ENCODE results near the gene ALX4.

Gene ALX4

DNA sequence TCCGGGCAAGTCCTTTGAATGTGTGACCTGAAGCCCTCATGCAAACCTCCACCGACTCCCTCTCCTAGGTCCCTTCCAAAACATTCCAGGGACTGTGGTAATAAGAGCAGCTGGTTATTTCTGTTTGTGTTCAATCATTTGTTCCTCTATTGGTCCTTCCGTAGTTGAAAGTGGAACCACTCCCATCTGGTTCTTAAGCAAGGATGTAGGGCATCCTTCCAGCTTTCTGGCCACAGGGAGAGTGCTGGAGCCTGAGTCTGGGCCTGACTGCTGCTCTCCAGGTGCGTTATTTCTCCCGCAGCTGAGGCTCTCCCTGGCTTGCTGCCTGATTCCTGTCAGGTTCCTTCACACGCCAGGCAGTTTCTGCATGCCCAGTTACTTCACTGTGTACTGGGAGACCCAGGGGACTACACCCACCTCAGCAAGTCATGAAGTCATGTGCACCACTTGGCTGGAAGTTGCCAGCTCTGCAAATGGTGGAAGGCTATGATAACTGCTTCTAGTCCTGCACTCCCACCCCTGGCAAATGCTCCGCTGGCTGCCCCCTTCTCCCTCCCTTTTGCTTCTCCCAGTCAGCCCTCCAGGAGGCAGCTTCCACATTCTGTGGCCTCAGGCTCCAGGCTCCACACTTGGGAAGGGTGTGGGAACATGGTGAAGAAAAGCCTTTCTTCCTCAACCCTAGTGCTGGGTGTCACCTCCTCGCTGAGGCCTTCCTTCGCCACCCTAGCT lies 4.0 kb upstream of the ALX4 start:
- Mint-ChIP-seq H3K9me3 (no peaks in the 10 kb centered on the region), H3K27ac (no peak overlapping the region), H3K4me3 (no peak overlapping the region), H3K4me1 (peaks cover 22% of the 10 kb centered on the region), H3K27me3 (peaks cover 99% of the 10 kb centered on the region), H3K36me3 (no peaks in the 10 kb centered on the region)
- no peak for ATAC-seq

DNA sequence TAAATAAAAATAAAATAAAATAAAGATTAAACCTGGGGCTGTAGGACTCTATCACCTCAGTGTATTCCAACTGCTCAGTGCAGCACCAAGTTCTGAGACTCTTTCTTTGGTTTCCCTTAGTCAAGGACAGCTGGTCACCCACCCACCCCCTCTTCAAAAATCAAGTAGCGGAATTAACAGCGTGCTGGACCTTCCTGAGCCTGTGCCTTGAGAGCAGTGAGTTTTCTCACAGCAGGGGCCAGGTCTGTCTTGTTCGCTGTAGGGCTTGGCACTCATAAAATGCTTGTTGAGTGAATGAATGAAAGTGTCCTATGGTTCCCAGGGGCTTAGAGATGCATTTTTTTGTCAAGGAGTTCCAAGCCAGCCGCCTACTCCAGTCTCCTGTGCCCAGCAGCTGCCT lies 2.9 kb upstream of the ALX4 start:
- H3K4me3 Mint-ChIP-seq = no peak overlapping the region
- H3K9me3 Mint-ChIP-seq = no peaks in the 10 kb centered on the region
- ATAC-seq = no peak
- H3K4me1 Mint-ChIP-seq = peaks cover 27% of the 10 kb centered on the region
- no peak overlapping the region for H3K27ac Mint-ChIP-seq
- H3K36me3 Mint-ChIP-seq = no peaks in the 10 kb centered on the region
- peaks cover 99% of the 10 kb centered on the region for H3K27me3 Mint-ChIP-seq

DNA sequence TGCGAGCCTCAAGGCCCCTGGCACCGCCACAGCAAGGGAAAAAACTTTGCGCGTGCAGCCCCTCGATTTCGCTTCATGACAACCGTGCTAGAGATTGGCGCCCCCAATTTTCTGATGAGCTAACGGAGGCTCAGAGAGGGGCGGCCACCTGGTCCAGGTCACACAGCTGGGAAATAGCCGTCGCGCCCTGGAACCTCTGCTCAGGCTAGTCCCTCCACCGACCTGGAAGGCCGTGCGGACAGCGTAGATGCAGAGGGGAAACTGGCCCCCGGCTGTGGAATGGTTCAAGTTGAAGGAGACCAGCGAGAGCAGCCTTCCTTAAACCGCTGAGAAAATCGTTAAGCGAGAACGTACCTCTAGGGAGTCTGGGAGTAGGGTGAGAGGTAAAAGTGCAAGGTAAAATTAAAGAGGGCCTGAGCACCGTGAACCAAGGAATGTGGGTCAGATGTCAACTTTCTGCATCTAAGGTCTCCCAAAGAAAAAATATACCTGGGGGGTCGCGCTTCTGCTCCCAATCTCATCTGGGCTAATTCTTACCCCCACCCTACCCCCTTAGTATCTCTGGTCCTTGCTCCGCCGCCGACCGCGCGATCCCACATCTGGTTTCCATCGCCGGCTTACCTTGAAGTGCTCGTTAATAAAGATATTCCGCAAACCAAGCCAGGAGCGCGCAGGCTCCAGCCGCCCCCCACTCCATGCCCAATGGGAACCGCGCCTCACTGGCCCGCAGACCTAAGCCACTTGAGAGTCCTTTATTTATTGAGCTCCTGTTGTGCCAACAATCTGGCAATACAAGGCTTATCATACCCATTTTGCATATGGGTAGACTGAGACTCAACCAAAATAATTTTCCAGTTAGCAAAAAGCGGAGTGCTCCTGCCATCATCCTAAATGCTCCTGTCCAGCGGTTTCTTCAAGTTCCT lies 1.7 kb upstream of the ALX4 start:
- peaks cover 20% of the 10 kb centered on the region for H3K4me1 Mint-ChIP-seq
- no peaks in the 10 kb centered on the region for H3K9me3 Mint-ChIP-seq
- no peak for ATAC-seq
- peaks cover 99% of the 10 kb centered on the region for H3K27me3 Mint-ChIP-seq
- no peaks in the 10 kb centered on the region for H3K36me3 Mint-ChIP-seq
- H3K27ac Mint-ChIP-seq = no peak overlapping the region
- no peak overlapping the region for H3K4me3 Mint-ChIP-seq

DNA sequence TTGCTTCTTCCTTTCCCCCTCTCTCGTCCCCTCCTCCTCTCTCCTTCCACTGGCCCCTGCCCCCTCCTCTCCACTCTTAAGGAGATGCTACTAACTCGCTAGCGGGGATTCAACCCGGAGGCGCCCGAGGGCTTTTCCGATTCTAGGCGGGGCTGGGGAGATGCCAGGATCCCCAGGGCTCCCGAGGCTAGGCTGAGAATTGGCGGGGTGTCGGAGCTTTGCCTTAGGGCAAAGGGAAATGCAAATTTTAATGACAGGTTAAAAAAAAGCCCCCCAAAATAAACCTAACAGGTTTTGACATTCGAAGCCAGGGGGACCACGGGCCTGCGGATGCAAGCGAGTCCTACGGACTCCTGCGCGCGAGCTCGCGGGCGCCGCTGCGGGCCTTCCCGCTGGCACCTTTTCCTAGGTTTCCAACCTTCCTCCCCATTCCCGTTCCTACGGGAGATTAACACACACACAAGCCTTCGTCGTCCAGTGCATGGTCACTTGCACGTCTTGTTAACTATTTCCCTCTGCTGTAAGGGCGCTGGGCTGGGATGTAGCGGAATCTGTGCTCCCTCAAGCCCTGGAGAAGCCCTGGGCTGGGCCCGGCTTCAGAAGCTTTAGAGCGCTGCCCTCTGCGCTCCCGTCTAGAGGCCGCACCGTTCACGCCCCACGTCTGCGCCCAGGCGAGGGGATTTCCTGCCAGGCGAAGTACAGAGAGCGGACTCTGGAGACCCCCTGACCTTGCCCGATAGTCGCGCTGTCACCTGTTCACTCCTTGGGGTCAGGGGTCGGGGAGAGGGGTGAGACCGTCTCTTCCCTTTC lies 729 bp upstream of the ALX4 start:
- no peaks in the 10 kb centered on the region for H3K36me3 Mint-ChIP-seq
- H3K4me3 Mint-ChIP-seq = peak overlapping the region; percentile 38

DNA sequence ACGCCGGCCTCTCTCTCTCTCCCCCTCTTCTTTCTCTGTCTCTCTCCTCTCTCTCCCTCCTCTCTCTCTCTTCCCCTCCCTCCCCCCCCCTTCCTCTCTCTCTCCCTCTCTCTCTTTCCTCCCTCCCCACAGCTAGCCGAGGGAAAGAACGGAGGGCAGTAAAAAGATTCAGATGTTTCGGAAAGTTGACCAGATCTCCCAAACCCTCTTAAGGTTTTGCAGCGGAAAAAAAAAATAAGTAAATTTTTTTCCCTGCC lies 195 bp upstream of the ALX4 start:
- H3K36me3 Mint-ChIP-seq = no peaks in the 10 kb centered on the region
- H3K4me3 Mint-ChIP-seq = peak overlapping the region; percentile 38
- H3K27me3 Mint-ChIP-seq = peaks cover 99% of the 10 kb centered on the region
- no peak for ATAC-seq
- H3K4me1 Mint-ChIP-seq = peaks cover 30% of the 10 kb centered on the region
- no peaks in the 10 kb centered on the region for H3K9me3 Mint-ChIP-seq
- no peak overlapping the region for H3K27ac Mint-ChIP-seq

More for the DNA sequence above, 729 bp upstream of the ALX4 start:
- Mint-ChIP-seq H3K27ac (no peak overlapping the region), H3K27me3 (peaks cover 99% of the 10 kb centered on the region), H3K9me3 (no peaks in the 10 kb centered on the region), H3K4me1 (peaks cover 25% of the 10 kb centered on the region)
- ATAC-seq = no peak

DNA sequence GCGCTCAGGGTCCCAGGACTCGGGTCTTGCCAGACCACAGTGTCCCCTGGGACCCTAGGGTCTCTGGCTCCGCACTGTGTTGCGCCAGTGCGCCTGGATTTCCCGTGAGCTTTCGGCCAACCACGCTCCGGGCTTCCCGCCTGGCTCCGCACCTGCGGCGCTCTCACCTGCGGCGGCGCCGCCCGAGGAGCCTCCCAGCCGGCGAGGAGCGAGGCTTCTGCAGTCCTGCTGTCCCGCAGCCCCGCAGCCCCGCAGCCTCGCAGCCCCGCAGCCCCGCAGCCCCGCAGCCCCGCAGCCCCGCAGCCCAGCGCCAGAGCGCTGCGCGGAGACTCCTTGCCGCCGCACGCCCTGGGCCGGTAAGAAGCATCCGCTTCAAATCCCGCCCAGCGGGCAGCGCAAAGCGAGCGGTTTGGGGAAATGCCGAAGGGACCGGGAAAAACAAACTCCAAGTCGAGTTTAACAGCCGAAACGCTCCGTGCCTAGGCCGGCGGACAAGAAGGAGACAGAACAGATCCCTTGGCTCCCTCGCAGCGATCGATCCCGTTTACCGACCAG lies 939 bp downstream of the ALX4 start:
- peak overlapping the region; percentile 47 for H3K4me3 Mint-ChIP-seq
- no peaks in the 10 kb centered on the region for H3K36me3 Mint-ChIP-seq
- no peak overlapping the region for H3K27ac Mint-ChIP-seq
- peaks cover 99% of the 10 kb centered on the region for H3K27me3 Mint-ChIP-seq
- ATAC-seq = no peak
- H3K4me1 Mint-ChIP-seq = peaks cover 40% of the 10 kb centered on the region
- H3K9me3 Mint-ChIP-seq = no peaks in the 10 kb centered on the region

DNA sequence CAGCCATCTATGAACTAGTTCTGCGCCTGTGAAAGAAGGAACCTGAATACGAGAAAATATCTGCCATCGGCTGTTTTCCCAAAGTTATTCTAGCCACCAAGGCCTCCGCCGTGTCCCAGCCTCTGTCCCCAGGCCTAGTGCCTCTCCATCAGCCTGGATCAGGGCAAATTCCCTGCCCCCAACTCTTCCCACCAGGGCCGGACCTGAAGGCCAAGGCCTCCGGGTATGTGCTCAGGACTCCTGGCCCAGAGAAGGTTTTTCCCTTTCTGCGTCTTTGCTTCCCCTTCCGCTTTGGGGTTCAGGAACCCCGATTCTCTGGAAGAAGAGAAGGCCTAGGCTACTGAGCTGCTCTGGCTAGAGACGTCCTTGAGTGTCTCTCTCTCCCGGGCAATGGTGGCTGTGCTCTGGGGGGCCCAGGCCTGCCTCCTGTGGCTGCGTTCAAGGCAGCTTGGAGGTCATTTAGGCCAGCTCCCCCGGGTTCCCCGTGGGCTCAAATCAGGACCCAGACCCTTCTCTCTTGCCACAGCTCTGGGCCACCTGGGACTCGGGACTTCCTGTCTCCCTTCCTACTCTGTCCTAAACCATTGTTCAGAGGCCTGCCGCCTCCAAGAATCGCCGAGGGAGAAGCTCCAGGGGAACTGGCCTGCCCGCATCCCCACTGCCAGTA lies 1.6 kb downstream of the ALX4 start:
- H3K4me1 Mint-ChIP-seq = peaks cover 45% of the 10 kb centered on the region
- no peak overlapping the region for H3K4me3 Mint-ChIP-seq

DNA sequence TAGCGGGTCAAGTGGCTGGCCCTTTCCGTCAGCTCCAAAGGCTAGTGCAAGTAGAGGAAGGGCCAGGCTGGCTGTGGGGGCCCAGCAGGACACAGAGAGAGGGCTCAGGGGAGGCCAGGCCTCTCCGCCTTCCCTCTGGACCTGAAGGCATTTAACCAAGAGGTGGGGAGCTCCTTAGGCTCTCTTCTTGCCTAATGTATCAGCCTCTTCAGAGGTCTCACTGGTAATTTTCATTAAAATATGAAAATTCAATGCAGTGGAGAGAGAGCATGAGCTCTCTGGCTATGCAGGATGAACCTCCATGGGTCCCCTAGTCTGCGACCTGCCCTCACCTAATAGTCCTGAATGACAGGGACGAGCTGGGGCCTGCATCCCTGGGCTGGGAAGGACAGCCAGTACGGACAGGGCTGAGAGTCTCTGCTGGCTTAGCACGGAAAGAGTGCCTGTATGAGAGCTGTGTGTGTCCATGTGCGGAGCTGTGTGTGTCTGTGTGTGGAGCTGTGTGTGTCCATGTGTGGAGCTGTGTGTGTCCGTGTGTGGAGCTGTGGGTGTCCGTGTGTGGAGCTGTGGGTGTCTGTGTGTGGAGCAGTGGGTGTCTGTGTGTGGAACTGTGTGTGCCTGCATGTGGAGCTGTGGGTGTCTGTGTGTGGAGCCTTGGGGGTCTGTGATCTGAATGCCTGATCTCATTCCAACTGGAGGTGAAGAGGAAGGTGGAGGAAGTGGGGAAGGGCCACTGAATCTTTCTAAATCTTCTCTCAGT lies 2.4 kb downstream of the ALX4 start:
- ATAC-seq = no peak
- no peaks in the 10 kb centered on the region for H3K36me3 Mint-ChIP-seq
- H3K27ac Mint-ChIP-seq = no peak overlapping the region
- peaks cover 49% of the 10 kb centered on the region for H3K4me1 Mint-ChIP-seq
- no peaks in the 10 kb centered on the region for H3K9me3 Mint-ChIP-seq
- H3K27me3 Mint-ChIP-seq = peaks cover 99% of the 10 kb centered on the region
- no peak overlapping the region for H3K4me3 Mint-ChIP-seq

More for the DNA sequence above, 1.6 kb downstream of the ALX4 start:
- Mint-ChIP-seq H3K36me3 (no peaks in the 10 kb centered on the region), H3K27ac (no peak overlapping the region), H3K27me3 (peaks cover 99% of the 10 kb centered on the region), H3K9me3 (no peaks in the 10 kb centered on the region)
- no peak for ATAC-seq

DNA sequence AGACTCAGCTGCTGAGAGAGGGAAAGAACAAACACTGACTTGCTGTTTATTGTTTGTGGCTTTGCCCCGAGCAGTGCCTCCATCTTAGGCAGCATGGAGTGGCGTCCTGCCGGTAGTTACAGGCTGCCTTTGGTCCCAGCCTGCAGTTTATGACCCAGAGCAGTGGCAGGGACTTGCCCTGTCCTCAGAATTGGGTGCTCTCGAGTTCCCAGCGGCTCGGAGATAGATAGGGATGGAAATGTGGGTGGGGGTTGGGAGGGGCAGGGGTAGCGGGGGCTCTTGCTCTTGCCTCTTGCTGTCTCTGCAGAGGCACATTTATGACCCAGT lies 3.1 kb downstream of the ALX4 start:
- Mint-ChIP-seq H3K4me1 (peaks cover 49% of the 10 kb centered on the region), H3K27ac (no peak overlapping the region), H3K27me3 (peaks cover 99% of the 10 kb centered on the region), H3K36me3 (no peaks in the 10 kb centered on the region), H3K9me3 (no peaks in the 10 kb centered on the region), H3K4me3 (peak overlapping the region; percentile 5)
- ATAC-seq = no peak

DNA sequence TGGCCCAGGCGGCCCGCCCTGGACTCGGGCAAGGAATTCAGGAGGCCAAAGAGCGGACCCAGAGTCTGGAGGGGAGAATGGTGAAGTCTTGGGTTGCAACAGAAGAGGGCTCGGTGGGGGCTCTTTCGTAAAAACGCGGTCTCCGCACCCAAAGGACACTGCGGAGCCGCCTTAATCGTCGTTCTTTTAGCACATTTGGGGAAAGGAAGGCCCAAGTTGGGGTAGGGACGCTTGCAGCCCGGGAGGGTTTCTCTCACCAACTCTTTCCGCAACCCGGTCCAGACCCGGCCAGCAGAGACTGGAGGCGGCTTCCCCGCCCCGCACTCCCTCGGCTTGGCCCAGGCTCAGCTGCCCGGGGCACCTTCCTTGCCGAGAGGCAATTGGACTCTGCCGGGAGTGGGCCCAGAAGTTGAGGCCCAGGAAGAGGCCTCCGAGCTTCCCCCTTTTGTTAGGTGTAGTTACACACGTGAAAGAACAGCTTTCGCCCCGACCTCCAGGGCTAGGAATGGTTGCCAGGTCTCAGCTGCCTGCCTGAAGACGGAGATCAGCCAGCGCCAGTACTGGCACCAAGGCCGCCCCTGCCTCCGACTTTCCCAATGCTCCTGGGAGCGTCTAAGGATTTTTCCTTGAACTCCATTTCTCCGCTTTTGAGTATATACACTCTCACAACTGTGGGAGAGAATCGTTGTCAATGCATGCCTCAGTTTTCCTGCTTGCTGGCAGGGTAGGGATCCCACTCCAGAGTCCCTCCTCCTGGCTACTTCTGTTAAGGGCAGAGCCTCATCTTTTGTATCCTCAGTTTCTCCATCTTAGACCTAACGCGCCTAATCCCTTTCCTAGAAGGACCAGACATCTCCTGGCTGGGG lies 3.7 kb downstream of the ALX4 start:
- H3K9me3 Mint-ChIP-seq = no peaks in the 10 kb centered on the region
- peak overlapping the region; percentile 81 for H3K4me3 Mint-ChIP-seq
- peak overlapping the region; percentile 71 for H3K27ac Mint-ChIP-seq
- no peaks in the 10 kb centered on the region for H3K36me3 Mint-ChIP-seq
- peak; percentile 21 for ATAC-seq
- peaks cover 49% of the 10 kb centered on the region for H3K4me1 Mint-ChIP-seq
- peaks cover 99% of the 10 kb centered on the region for H3K27me3 Mint-ChIP-seq

DNA sequence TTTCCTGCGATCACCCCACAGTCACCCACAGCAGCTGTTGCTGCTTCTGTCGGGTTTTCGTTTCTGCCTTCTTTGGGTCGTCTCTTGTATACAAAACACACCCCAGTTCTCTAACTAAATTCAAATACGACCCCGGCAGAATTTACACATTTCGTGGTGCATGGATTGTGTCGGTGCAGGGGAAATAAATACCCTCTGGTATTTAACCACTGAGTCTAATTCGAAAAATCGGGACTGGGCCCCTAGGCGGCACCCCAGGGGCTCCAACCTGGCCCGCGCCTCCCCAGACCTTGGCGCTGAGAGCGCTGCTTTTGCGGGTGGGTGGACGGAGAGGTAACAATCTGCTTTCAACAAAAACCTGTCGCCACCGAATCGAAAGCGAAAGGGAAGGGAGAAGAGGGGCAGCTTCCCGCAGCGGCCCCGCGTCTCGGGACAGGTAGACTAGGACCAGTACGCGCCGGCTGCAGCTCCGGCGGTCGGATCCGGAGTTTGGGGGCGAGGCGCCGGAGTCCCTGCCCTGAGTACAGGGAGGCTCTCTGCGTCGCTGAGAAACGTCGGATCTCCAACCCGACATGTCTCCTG lies 4.4 kb downstream of the ALX4 start:
- peaks cover 45% of the 10 kb centered on the region for H3K4me1 Mint-ChIP-seq
- peak overlapping the region; percentile 81 for H3K4me3 Mint-ChIP-seq
- H3K27ac Mint-ChIP-seq = peak overlapping the region; percentile 71
- no peaks in the 10 kb centered on the region for H3K36me3 Mint-ChIP-seq
- H3K27me3 Mint-ChIP-seq = peaks cover 99% of the 10 kb centered on the region
- ATAC-seq = peak; percentile 45
- H3K9me3 Mint-ChIP-seq = no peaks in the 10 kb centered on the region

DNA sequence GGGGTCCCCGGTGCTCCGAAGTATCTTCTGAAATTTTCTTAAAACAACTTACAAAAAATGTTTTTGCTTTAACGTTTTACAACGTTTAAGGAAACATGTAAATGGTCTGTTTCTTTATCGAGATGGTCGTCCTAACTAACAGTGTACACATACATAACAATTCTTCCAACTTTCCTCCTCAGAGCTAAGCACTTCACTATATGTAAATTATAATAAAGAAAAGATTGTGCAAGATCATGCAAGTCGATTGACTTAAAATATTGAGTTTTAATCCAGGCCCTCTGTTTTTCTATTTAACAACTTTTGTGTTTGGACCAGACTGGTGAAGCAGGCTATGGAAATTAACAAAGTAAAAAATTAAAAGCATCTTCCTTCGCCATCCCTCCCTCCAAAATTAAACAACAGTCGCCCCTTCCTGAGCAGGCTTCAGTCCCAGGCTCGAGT lies 4.9 kb downstream of the ALX4 start:
- Mint-ChIP-seq H3K9me3 (no peaks in the 10 kb centered on the region), H3K4me1 (peaks cover 40% of the 10 kb centered on the region), H3K4me3 (peak overlapping the region; percentile 81), H3K27ac (peak overlapping the region; percentile 71), H3K27me3 (peaks cover 99% of the 10 kb centered on the region), H3K36me3 (no peaks in the 10 kb centered on the region)
- ATAC-seq = no peak
